Chondrocyte (in vitro differentiated cells): ENCODE results near the gene DAD1. TPM values are rescaled to one million over a fixed set of nuclear protein-coding genes. Genes with fewer than 3 reads are reported as not detected.

ENCODE experiments used
- DNase-seq: peaks from one replicate; pipeline ENCODE4 v3.0.0; 2021; ENCODE audit warnings: mixed read lengths, low spot score
- H3K27ac Mint-ChIP-seq: one replicate; pipeline ENCODE4 v1.8.0; 2021; ENCODE audit warnings: mild to moderate bottlenecking, moderate library complexity, mixed read lengths; ENCODE audit not compliant: unreplicated experiment
- H3K27me3 Mint-ChIP-seq: 2 replicates; pipeline ENCODE4 v1.8.0; 2021; ENCODE audit warnings: low read depth, mixed read lengths
- H3K36me3 Mint-ChIP-seq: 2 replicates; pipeline ENCODE4 v1.8.0; 2021; ENCODE audit warnings: low read depth, mixed read lengths
- H3K4me1 Mint-ChIP-seq: 2 replicates; pipeline ENCODE4 v1.8.0; 2021; ENCODE audit warnings: low read depth, mild to moderate bottlenecking, mixed read lengths
- H3K4me3 Mint-ChIP-seq: one replicate; pipeline ENCODE4 v1.8.0; 2021; ENCODE audit warnings: mild to moderate bottlenecking, moderate library complexity, mixed read lengths; ENCODE audit not compliant: unreplicated experiment
- H3K9me3 Mint-ChIP-seq: 2 replicates; pipeline ENCODE4 v1.8.0; 2021; ENCODE audit warnings: low read depth, mixed read lengths
- total RNA-seq: library from RNA; stranded (reverse); gene quantifications from 3 replicates; pipeline ENCODE4 v1.2.1, GENCODE V29; 2021
- TF ChIP-seq, protein P1 (sequence below): fragments of 200-600 bp; sonication (generic); IDR thresholded peaks from 2 replicates; pipeline ENCODE4 v1.5.0; 2021; ENCODE audit warnings: antibody characterized with exemption, mild to moderate bottlenecking, moderate library complexity

DAD1 gene
- total RNA-seq, 1 donor from 2014 or later: 248 TPM

- no peak for DNase-seq
- no peak overlapping the region for H3K4me3 Mint-ChIP-seq
- TF ChIP-seq, protein P1, sequence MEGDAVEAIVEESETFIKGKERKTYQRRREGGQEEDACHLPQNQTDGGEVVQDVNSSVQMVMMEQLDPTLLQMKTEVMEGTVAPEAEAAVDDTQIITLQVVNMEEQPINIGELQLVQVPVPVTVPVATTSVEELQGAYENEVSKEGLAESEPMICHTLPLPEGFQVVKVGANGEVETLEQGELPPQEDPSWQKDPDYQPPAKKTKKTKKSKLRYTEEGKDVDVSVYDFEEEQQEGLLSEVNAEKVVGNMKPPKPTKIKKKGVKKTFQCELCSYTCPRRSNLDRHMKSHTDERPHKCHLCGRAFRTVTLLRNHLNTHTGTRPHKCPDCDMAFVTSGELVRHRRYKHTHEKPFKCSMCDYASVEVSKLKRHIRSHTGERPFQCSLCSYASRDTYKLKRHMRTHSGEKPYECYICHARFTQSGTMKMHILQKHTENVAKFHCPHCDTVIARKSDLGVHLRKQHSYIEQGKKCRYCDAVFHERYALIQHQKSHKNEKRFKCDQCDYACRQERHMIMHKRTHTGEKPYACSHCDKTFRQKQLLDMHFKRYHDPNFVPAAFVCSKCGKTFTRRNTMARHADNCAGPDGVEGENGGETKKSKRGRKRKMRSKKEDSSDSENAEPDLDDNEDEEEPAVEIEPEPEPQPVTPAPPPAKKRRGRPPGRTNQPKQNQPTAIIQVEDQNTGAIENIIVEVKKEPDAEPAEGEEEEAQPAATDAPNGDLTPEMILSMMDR: no peak
- no peak overlapping the region for H3K27ac Mint-ChIP-seq
- no peaks in the 10 kb centered on the region for H3K27me3 Mint-ChIP-seq
- H3K36me3 Mint-ChIP-seq: no peaks in the 10 kb centered on the region
- no peaks in the 10 kb centered on the region for H3K9me3 Mint-ChIP-seq
- peaks cover 47% of the 10 kb centered on the region for H3K4me1 Mint-ChIP-seq
These were observed 64.8 kb downstream of the DAD1 start for GRCh38 chr14:22524115-22524783.

DNA sequence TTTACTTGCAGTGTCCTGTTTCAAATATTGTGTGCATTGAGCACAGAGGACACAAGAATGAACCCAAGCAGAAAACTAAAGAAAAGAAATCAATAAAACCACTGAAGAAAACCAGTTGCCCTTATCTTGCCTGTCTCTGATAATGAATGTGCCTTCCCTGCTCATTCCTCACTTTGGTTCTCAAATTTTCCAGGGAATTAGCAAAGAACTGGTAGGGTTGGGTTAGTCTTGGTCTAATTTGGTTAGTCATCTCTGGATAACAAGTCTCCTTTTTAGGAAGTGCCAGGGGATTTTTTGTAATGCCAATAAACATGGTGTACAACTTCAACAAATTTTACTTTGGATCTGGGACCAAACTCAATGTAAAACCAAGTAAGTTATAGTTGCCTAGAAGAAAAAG lies 65.7 kb downstream of the DAD1 start:
- Mint-ChIP-seq H3K27ac (no peak overlapping the region), H3K4me3 (no peak overlapping the region), H3K36me3 (no peaks in the 10 kb centered on the region), H3K4me1 (peaks cover 49% of the 10 kb centered on the region), H3K9me3 (no peaks in the 10 kb centered on the region), H3K27me3 (no peaks in the 10 kb centered on the region)
- no peak for DNase-seq
- TF ChIP-seq, protein P1: no peak

GRCh38 chr14:22522466-22522957 lies 66.5 kb downstream of the DAD1 start:
- Mint-ChIP-seq H3K9me3 (no peaks in the 10 kb centered on the region), H3K4me3 (no peak overlapping the region), H3K36me3 (no peaks in the 10 kb centered on the region), H3K27me3 (no peaks in the 10 kb centered on the region), H3K27ac (peak overlapping the region; percentile 43), H3K4me1 (peaks cover 51% of the 10 kb centered on the region)
- TF ChIP-seq, protein P1: no peak
- no peak for DNase-seq

GRCh38 chr14:22521449-22522239 lies 67.4 kb downstream of the DAD1 start:
- Mint-ChIP-seq H3K27me3 (no peaks in the 10 kb centered on the region), H3K9me3 (no peaks in the 10 kb centered on the region), H3K36me3 (no peaks in the 10 kb centered on the region), H3K4me1 (peaks cover 55% of the 10 kb centered on the region), H3K27ac (peak overlapping the region; percentile 2), H3K4me3 (no peak overlapping the region)
- TF ChIP-seq, protein P1: no peak
- DNase-seq: no peak

- H3K4me1 Mint-ChIP-seq: peaks cover 60% of the 10 kb centered on the region
- H3K27me3 Mint-ChIP-seq: no peaks in the 10 kb centered on the region
- no peak overlapping the region for H3K4me3 Mint-ChIP-seq
- no peaks in the 10 kb centered on the region for H3K36me3 Mint-ChIP-seq
- H3K9me3 Mint-ChIP-seq: no peaks in the 10 kb centered on the region
- DNase-seq: no peak
- H3K27ac Mint-ChIP-seq: no peak overlapping the region
- TF ChIP-seq, protein P1: no peak
These were observed 68.2 kb downstream of the DAD1 start for GRCh38 chr14:22520796-22521195.
